GM04504 (cell line): ENCODE data around the gene SLC12A7.
"Not testable (repeated sequence)": the region's sequence is repeated elsewhere in the genome, so short reads cannot be mapped to it uniquely, and the experiment has no call there.

Source experiments
- DNase-seq: peaks from one replicate; pipeline ENCODE4 v3.0.0-alpha.2; 2012; ENCODE audit warnings: low read depth

SLC12A7 gene

GRCh38 chr5:1062761-1063568, 48.9 kb downstream of the SLC12A7 start:
- DNase-seq = no peak

DNA sequence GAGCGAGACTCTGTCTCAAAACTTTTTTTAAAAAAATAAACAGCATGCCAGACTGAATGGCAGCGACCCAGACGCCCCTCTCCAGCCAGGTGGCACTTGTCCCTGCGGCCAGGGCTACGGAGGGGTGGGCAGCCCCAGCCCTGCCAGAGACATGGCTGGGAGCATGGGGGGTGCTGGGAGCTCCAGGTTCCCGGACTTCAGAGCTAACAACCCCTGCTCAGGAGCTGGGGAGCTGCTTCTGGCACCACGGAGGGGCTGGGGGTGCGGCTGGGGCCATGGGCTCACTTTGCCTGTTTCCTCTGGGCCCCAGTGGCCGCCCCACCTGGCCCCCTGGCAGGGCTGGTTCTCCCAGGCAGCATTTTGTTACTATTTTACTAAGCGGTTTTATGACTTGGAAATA, 49.9 kb downstream of the SLC12A7 start:
- no peak for DNase-seq

GRCh38 chr5:1061292-1061691, 50.6 kb downstream of the SLC12A7 start:
- not testable (repeated sequence) for DNase-seq

DNA sequence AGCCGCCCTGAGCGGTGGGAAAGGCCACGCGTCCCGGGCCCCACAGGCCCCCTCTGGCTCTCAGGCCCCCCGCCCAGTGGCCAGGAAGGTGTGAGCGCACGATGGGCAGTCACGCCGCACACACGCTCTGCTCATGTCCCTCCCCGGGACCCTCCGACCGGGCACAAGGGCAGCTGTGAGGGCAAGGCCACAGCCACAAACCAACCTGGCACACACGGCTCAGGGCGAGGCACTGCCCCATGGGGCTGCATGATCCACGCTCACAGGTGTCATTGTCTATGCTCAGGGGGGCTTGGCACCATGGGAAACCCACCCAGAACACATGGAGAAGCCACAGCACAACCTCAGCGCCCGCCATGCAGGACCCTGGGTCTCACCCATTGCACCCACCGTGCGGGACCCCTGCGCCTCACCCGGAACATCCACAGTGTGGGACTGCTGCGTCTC, 51.3 kb downstream of the SLC12A7 start:
- no peak for DNase-seq

DNA sequence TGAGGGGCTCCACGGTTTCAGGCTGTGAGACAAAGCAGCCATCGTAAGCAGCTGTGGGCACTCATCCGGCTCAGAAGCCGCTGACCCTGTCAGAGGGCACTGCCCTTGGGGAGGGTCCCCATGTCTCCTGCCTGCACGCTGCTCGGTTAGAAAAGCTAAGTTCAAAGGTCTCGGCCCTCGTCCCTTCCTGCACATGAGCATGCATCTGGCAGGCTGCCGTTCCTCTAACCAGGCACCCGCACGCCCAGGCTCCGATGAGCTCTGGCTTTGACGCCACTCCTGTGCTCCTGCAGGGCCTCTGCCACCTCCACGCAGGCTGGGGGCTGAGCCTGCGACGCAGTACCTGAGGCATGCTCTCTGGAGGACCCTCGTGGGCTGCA, 52.0 kb downstream of the SLC12A7 start:
- DNase-seq = no peak

- no peak for DNase-seq
These were observed 52.6 kb downstream of the SLC12A7 start for GRCh38 chr5:1058988-1059883.

GRCh38 chr5:1058083-1058945, 53.5 kb downstream of the SLC12A7 start:
- no peak for DNase-seq

DNA sequence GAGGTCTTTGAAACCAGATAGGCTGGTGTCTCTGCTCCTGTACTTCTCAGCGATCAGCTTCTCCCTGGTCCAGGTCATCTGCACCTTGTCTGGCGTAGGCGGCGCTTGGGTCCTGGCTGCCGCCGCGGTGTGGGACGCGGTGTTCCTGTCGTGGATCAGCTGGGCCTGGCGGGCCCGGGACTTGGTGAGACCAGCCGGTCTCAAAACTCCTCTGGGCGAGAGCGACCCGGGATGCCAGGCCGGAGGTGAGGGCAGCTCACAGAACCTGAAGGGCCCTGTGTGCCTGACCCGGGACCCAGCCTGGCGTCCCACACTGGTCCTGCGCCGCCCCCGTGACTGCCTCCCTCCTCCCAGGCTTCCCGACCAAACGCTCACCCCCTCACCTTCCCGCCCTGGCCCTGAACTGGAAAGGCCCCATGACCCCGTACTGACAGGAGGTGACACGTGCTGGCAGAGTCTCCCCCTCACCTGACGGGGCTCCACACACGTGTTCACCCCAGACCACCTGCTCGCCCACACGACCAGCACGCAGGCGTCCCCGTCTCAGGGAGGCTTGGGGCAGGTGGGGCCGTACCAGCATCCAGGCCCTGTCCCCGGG, 54.3 kb downstream of the SLC12A7 start:
- DNase-seq = no peak

GRCh38 chr5:1056611-1057484, 55.0 kb downstream of the SLC12A7 start:
- DNase-seq = no peak

DNA sequence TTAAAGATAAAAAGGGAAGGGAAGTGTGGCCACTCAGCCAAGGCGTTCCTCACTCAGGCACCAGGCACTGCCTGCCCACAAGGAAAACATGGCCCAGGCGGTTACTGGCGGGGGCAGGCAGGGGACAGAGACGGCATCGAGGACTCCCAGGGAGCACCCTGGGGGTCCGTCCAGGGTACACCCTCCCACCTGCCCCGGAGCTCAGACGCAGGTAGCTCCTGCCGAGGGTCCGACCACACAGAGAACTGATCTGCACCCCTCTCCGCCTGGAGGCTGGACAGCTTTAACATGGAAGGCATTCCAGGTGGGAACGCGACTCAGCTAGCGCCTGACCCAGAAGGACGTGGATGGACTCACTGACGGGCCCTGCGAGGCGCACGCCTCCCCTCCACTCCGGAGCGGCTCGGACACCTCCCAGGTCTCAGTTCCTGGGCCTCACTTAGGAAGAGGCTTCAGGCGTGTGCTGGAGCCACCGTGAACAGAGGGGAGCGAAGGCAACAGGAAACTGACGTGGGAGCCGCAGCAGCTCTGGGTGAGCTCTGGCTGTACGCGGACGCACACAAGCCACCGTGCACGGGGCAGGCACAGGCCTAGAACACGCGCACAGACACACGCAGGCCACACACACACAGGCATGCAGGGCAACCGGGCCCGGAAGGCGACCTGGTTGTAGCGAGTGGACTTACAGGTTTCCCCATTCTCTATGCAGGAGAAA, 55.8 kb downstream of the SLC12A7 start:
- DNase-seq = no peak

DNA sequence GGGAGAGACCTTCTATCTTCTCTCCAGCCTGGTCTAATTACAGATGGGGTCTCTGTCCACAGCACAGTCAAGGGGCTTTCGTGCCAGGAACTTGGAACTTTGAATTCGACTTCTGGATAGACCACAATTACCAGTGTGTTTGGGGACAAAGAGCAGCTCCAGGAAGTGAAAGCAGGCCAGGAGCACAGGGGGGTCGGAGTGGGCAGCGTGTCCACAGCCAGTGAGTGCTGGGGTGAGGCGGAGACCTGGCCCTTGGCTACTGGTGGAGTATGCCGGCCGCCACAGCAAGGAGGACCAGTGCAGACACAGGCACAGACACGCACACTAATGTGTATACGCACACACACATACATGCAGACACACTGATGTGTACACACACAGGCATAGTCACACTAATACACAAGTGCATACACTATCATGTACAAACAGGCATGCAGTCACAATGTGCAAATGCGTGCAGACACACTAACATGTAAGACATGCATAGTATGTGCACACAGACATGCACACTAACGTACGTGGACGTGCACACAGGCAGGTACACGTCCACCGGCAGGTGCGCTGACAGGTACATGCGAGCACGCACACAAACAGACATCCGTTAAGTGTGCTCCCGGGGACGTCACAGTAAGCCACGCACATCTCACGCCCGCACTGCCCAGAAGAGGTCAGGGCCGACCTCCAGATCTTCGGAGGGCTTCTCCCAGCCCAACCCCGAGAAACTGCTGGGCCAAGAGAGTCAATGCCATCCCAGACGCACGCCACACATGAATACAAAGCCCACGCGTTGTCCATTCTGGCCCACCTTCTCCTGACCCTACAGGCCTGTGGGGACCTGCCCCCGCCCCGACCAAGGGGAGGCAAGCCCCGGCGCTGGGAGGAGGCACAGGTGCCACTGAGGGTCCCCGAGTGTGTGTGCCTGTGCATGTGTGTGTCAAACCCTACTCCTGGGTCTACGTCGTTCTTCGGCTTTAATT, 56.8 kb downstream of the SLC12A7 start:
- no peak for DNase-seq

- DNase-seq = no peak
These were observed 57.7 kb downstream of the SLC12A7 start for GRCh38 chr5:1054018-1054798.

GRCh38 chr5:1053391-1054017, 58.4 kb downstream of the SLC12A7 start:
- DNase-seq = peak; percentile 44

GRCh38 chr5:1052641-1053390, 59.0 kb downstream of the SLC12A7 start:
- DNase-seq = no peak

- DNase-seq = no peak
These were observed 59.8 kb downstream of the SLC12A7 start for GRCh38 chr5:1052076-1052475.

DNA sequence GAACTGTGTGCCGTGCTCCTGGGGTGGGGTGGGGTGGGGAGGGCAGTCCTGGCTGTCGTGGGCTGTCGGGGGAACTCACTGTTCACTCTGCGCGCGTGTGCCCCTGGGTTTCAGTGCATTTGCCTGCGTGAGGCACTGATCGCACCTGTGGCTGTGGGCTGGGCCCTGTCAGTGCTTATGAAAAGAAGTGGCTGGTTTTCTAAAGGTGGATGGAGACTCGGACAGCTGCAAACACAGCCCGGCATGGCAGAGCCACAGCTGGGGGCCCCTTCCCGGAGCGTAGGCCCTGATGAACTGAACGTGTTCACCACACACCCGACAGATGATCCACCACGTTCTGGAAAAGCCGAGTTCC, 60.5 kb downstream of the SLC12A7 start:
- no peak for DNase-seq
